Stimulated activated naive CD8-positive, alpha-beta T cell treated with anti-CD3 and anti-CD28 coated beads, Interleukin-15, Interleukin-2, amounts not matched to agents 100 U/mL and 50 U/mL, for 24 hours (primary cell): ENCODE data around the gene ADPGK.
"Not testable (repeated sequence)": the region's sequence is repeated elsewhere in the genome, so short reads cannot be mapped to it uniquely, and the experiment has no call there.

Experiments used
- ATAC-seq: fragments of 150-1000 bp; cut with Tn5 transposase; one replicate; pipeline ENCODE4 v1.10.0; 2021
- DNase-seq: peaks from one replicate; pipeline ENCODE4 v3.0.0; 2021

Gene ADPGK

DNA sequence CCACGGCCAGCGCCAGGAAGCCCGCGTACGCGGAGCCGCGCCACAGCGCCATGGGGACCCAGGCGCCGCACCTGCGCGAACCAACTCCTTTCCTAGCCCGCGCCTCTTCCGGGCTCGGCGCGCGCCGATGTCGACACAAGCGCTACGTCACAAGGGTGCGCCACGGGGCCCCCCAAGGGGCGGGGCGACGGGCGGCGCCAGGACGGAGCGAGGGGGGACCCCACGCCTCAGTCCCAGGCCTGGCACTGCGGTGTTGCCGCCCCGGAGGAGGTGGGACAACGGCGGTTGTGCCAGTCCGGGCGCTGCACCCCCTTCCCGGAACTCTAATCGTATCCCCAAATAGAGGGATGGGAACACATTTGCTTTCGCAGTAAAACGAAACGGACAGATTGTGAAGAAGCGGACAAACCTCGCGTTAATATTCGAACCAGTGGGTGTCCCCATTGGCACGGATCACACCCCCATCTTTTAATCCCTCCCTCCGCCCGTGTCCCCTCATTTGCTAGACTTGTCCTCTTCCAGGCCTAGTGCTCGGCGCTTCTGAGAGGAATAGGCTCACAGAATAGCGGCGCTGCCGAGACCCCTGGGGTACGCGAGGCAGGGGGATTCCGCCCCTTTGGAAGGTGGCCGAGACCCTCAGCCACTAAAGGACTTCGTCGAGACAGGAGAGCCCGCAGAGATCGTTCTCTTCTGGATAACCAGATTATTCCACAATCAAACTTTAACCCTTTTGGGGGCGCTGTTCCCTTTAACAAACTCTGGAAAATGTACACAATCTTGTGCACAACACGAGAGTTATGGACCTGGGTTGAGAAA lies at the start of gene ADPGK:
Gene ADPGK, minus strand, starts transcription at position 119 of the 816 bp plus-strand sequence. Its CDS starts 67 bp downstream, at position 52.
- DNase-seq (peak; percentile 96), ATAC-seq (peak; percentile 87)

DNA sequence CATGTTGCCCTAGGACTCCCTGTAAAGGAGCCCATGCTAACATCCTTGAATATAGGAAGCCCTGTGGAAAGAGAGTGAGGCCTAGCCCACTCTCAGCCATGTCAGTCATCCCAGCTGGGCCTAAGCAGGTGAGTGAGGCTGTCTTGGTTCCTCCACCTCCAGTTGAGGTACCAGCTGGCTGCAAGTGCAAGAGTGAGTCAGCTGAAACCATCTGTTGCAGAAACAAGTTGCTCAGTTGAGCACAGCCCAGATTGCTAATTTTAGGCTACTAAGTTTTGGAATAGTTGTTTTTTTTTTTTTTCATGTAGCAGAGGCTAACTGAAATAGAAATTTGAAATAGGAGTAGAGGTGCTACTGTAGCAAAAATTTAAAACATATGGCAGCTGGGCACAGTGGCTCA lies 43.7 kb upstream of the ADPGK start:
- DNase-seq (no peak), ATAC-seq (no peak)

DNA sequence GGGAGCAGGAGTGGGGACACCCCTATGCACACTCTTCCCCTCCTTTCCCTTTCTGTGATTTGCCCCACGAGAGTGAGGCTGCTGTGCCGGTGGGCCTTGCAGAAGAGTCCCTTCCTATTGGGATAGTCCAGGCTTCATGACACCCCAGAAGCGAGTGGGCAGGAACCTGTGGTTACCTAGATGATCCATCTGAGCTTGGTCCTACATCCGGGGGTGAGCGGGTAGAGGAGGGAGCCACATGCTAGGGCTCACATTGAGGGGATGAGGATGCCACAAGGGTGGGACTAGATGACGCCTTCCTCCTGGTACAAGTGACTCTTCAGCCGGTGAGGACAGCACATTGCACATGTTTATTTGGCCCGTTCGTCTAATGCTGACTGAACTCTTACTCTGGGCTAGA lies 43.1 kb upstream of the ADPGK start:
- ATAC-seq (no peak), DNase-seq (no peak)

DNA sequence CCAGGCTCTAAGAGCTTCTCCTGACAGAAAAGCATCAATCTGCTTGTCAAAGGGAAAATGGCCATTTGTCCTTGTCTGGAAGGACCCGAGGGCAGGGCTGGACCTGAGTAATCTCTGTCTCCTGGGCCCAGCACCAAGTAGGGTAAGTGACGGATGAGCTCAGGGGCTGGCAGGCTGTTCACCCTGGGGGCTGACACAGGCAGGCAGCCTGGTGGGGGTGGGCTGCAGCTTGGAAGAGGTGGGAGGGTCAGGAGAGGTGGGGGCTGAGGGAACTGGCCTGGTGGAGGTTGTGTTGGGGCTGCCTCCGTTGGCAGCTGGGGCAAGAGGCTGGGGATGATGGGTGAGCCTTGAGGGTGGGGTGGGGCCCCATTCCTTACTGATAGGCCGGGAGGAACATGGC lies 42.3 kb upstream of the ADPGK start:
- DNase-seq (no peak), ATAC-seq (no peak)

DNA sequence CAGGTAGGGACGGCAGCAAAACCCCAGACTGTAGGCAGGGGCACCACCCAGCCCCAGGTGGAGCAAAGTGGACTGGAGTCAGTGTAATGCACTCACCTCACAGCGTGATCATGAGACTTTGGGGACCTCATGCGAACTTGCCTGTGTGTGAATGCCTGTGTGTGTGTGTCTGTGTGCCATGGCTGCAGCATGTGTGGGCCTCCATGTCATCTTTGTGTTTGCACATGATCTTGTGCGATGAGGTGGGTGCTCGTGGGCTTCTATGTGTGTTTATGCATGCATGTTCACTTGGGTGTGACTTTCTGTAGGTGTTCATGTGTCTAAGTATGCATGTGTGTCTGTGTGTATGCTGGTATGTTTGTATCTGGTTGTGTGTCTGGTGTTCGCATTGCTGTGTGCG lies 41.2 kb upstream of the ADPGK start:
- DNase-seq = no peak
- no peak for ATAC-seq

DNA sequence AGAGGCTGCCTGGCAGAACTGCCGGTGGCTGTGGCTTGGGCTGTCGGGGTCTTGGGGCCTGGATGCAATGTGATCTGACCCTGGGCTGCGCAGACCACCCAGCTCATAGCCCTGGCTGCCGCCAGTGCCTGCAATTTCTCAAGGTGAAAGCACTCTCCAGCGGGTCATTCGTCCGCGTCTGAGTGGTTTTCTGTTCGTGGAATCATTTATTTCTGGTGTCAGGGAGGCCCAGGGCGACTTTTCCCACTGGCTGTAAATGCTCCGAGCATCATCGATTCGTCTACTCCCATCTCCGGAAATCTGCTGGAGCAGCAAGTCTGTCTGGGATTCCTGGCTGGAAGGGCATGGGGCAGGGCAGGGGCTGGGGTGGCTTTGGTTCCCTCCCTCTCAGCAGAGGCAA lies 40.6 kb upstream of the ADPGK start:
- no peak for ATAC-seq

DNA sequence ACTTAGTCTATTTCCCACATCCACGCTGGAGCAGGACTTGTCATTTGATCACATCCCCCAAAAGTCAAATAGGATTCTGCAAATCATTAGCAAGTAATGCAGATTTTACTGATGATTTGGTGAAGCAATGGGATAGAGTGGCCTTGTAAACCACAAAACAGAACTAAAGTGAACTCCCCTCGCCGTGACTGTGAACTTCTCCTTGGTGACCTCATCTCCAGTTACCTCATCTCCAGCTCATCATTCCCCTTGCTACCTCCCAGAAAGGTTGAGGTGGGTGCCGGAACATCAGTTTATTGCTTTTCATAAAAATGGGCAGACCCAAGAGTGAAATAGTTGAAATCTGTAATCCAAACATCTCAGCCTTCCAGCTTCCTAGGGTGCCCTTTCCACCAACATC lies 36.7 kb upstream of the ADPGK start:
- DNase-seq = no peak
- ATAC-seq = no peak

More for the DNA sequence above, 40.6 kb upstream of the ADPGK start:
- no peak for DNase-seq

DNA sequence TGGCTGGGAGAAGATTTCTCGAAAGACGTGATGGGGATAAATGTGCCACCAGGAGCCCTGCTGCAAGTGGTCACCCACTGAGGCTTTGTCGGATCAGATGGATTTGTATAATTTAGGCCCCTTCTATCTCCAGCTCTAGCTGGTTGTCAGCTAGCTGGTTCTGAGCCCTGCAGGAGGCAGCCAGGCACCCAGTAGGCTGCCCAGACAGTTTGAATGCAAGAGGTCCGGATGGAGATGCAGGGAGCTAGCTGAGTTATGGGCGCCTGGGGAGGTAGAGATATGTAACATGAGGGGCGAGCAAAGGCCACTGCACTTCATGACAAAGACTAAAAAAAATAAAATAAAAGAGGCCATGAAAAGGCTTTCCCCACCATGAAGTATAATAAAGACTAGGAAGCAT lies 35.1 kb upstream of the ADPGK start:
- DNase-seq = no peak
- ATAC-seq = no peak

DNA sequence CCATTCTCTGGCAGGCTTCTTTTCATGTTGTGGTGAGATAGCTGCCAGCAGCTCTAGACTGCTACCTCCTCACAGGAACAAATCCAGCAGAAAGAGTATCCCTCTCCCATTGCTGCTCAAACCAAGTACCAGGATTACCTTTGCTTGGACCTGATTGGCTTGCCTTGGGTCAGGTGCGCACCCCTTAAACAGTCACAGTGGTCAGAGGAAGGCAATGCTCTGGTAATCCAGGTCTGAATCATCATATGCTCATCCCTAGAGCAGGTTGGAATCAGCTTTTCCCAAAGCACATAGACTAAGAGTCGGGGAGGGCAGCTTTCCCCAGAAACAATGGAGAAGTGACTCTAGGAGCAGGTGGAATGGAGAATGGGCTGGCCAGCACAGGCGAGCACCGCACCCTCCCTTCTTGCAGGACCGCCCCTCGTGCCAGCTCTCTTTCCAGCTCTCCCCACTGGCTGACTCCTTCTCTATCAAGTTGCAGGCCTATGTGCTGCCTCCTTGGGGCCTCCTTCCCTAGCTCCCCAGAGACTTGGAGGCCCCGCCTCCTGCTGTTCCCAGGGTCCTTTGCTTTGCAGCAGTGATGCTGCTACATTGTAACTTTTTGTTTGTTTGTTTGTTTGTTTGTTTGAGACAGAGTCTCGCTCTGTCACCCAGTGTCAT lies 29.9 kb upstream of the ADPGK start:
- ATAC-seq = no peak
- no peak for DNase-seq

DNA sequence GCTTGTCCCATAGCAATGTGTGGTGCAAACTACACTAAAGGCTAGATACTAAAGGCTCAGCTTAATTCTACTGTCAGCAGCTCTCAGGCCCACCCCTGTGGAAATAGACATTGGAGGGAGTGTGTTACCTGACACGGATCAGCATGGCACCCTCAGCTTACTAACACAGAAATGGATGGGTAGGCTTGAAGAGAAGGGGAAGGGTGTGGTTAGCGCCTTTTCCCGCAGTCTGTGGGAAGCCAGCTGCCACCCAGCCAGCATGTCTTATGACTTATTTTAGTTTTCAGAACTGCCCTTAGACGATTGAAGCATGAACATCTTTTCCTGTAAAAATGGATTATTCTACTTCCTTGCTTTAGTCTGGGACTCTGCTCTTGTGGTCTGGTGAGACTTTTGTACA lies 25.8 kb upstream of the ADPGK start:
- no peak for ATAC-seq
- DNase-seq = no peak

DNA sequence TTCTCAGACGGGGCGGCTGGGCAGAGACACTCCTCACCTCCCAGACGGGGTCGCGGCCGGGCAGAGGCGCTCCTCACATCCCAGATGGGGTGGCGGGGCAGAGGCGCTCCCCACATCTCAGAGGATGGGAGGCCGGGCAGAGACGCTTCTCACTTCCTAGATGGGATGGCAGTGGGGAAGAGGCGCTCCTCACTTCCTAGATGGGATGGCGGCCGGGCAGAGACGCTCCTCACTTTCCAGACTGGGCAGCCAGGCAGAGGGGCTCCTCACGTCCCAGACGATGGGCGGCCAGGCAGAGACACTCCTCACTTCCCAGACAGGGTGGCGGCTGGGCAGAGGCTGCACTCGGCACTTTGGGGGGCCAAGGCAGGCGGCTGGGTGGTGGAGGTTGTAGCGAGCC lies 23.8 kb upstream of the ADPGK start:
- ATAC-seq = not testable (repeated sequence)

DNA sequence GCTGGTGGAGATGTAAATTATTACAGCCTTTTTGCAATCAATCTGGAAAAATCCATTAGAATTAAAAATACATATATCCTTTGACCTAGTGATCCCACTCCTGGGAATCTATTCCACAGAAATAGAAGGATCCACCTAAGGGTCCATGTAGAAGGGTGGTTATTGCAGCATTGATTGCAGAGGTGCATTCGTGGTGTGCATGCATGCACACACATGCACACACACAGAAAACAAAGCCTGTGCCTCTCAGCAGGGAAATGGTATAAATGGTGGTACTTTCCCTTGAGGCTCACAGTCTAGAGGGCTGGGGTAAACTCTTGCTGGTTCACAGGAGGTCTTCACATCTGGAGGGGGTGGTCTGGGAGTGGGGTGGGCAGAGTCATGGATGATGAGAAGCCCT lies 19.4 kb upstream of the ADPGK start:
- ATAC-seq = no peak

More for the DNA sequence above, 23.8 kb upstream of the ADPGK start:
- not testable (repeated sequence) for DNase-seq

DNA sequence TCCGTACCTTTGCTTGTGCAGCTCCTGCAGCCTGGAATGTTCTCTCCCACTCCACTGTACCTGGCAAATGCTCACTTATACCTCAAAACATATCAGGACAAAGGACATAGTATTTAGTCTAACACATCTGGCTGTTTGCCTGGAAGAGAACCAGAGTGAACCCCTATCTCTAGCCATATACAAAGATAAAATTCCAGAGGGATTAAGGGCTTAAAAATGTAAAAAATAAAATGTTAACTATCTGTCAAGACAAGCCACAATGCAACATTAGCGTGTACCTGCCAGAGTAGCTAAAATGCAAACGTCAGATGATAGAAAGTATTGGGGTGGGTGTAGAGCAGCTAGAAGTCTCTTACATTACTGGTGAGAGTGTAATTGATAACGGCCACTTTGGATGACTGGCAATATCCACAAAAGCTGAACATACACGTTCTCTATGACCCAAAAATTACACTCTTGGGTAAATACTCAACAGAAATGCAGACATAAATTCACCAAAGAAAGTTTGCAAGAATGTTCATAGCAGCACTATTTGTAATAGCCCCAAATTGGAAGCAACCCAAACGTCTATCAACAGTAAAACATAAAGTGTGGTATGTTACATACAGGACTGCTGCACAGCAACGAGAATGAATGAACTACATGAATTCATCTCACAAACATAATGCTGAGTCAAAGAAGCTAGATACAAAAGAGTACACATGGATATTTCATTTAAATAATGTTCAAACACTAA lies 18.2 kb upstream of the ADPGK start:
- no peak for ATAC-seq
- DNase-seq = no peak

More for the DNA sequence above, 19.4 kb upstream of the ADPGK start:
- no peak for DNase-seq

DNA sequence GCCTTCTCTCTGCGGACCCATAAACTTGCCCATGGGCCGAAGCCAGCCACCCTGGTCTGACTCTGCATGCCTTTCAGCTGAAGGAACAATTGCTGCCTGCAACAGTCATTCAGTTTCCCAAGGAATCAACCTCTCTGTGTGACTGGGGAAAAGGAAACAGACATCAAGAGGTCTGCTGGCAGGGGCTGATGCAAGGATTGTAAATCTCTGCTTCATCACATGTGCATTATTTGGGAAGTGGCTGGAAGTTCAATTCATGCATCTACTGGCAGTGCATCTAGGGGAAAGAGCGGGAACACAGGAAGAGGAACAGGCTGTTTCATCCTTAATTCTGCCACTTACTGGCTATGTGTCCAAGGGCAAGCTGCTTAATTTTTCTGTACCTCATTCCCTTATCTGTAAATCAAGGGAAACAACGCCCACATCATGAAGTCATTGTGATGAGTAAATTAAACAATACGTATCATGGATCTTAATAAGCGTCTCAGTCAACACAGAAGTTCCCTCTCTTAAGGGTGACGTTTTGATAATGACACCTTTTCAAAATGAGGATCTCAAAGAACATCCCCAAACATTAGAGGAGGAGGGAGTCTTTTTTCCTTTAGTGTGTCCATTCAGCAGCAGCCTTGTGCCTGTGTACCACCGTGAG lies 17.4 kb upstream of the ADPGK start:
- DNase-seq (no peak), ATAC-seq (no peak)

DNA sequence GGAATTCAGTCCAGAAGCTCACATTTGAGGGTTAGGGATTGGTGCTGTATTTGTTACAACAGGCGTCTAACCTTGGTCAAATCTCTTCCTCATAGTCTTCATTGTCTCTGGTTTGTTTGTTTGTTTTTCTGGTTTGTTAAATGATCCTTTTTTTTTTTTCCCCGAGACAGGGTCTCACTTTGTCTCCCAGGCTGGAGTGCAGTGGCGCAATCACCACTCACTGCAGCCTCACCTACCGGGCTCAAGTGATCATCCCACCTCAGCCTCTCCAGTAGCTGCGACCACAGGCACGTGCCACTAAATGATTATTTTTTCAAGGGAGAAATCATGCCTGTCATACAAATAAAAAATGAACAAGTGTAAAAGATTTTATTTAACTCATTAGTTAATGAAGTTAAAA lies 14.3 kb upstream of the ADPGK start:
- ATAC-seq = no peak
- DNase-seq = no peak

DNA sequence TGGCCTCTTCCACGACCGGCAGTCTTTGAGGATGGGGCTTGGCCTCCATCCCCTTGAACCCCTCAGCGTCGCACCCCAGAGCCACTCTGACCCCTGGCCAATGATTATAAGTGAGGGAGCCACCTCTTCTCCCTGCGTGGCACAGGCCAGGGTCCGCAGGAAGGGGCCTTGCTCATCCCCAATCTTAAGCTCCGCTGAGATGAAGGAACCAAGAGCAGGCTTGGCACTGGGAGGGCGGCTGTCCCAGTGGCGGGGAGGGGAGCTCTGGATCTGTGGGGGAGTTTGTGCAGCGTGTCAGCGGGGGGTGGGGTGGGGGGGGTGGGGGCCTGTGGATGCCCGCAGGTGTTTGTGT lies 13.8 kb upstream of the ADPGK start:
- ATAC-seq (no peak), DNase-seq (no peak)

DNA sequence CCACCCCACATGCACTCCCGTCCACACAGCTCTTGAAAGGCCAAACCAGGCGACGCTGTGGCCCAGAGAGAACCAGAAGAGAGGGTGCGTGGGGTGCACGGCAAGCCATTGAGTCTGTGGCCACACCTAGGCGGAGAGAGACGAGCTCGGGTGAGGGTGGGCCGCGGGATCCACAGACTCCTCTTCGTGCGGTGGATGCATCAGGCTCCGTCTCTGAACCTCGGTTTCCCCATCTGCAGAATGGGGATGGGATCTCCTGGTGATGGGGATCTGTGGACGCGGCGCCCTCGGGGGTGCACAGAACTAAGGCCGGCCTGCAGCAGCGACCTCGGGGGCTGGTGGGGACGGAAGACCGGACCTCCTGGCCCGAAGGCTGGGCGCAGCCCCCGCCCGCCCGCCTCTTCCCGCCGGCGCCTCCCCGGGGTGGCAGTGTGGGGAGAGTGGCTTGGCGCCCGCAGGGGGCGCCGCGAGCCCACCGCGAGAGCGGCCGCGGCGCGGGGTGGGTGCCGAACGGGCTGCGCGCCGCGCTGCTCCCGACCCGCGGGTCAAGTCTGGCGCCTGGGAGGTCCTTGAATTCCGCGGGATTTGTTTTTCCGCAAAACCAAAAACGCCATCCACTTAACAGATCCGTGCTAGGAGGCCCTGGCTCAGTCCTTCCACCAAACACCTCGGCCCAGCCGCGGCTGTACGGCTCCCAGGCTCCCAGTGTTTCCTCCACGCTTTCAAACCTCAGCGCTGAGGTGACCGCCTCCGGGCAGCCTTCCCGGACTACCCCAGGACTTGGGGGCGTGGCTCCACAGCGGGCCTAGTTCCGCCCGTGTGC lies 13.2 kb upstream of the ADPGK start:
- ATAC-seq (peak; percentile 82), DNase-seq (peak; percentile 59)

DNA sequence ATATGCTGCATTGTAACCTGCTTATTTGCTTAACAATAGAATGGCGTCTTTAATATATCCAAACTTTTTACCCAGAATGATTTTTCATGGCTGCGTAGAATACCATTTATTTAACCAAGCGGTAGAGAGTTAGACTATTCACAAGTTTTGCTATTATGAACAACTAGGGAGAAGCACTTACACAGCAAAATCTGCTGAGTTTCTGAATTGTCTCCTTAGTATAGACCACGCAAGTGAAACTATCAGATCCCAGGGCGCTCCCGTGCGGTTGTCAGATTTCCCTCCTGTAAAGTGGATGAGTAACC lies 12.6 kb upstream of the ADPGK start:
- DNase-seq (no peak), ATAC-seq (no peak)

DNA sequence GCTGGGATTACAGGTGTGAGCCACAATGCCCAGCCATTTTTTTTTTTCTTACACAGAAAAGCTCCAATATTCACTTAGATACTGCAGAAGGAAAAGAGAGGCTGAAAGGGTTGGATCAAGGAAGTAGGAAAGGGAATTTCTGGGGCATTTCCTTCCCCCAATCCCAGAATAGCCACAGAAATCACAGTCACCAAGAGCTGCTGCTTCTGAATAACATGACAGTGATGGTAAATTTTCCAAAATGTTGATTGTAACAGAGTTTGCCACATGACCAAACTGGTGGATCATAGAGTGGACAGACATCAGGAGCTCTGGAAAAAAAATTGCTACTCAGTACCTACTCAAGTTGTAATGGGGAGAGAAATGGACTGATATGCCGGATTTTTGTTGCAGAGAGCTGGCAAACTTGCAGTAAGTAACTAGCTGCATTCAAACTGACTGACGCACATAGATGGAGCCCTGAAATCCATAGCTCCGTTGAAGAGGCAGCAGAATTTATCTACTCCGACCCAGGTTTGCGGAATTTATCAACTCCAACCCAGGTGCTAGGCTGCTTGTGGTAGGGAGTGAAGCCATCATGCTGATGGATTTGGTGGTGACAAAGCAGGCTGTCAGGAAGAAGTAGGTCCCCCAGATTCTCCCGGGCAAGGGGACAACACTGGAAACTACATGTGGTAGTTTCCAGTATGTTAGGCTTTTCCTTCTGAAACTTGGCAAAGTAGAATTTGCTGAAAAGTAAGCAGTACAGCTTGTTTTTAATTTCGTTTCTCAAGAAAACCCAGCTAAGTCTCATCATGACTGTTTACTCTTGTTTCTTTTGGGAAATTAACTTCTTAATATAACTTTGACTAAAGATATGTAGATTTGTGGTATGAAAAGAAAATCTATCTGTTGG lies 10.5 kb upstream of the ADPGK start:
- DNase-seq (no peak), ATAC-seq (no peak)

DNA sequence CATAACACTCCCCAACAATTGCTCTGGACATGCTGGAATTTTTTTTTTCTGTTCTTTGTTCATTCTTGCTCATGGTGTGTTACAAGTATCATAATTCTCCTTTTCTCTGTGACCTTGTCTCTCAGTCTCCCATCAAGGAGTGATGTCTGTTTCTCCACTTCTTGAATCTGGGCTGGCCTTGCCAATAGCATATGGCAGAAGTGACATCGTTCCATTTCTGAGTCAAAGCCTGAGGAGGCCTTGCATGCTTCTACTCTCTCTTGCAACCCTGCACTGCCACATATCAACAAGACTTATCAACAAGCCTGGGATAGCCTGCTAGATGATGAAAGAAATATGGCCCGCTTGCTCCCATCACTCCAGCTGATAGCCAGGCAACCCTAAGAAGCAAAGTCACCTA lies 8.9 kb upstream of the ADPGK start:
- ATAC-seq (no peak), DNase-seq (no peak)
